HG02642 (cell line): ENCODE data around the gene RALGPS1.

Experiments
- ATAC-seq: cut with Tn5 transposase; IDR thresholded peaks from one replicate; pipeline ENCODE4 v1.9.1; 2021; ENCODE audit warnings: mild to moderate bottlenecking; ENCODE audit not compliant: unreplicated experiment, poor library complexity

RALGPS1 gene

DNA sequence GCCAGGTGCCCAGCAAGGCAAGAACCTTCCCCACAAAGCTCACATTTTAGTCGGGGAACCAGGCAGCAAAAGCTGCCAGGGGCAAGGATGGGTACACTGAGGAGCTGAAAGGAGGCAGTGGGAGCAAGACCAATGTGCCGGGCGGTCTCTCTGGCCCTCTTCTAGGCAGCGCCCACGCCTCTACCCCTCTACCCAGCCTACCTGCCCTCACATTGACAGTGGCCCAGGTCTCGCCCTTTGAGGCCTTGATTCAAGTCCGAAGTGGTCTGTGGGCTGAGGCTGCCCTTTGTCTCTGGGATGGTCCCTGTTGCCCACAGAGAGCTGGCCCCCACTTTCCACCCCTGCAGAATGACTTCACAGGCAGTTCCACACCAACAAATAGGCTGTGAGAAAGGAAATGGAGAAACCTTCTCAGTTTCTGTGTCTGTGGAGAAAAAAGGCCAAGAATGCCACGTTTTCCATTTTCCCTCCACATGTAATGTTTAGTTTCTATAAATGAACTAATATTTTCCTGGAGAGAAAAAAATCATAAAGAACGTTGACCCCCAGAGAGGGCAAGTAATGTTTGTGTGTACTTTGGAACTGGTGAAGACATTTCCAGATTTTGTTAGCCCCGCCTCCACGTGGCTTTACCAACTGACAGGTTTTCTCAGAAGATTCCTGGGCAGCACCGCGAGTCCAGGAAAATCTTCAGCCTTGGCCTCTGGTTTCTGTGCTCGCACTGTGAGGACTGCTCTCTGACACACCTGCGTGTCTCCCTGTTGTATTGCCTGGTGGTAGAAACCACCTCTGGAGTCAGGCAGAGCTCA is 265.3 kb downstream of the RALGPS1 start:
- ATAC-seq, result no peak

DNA sequence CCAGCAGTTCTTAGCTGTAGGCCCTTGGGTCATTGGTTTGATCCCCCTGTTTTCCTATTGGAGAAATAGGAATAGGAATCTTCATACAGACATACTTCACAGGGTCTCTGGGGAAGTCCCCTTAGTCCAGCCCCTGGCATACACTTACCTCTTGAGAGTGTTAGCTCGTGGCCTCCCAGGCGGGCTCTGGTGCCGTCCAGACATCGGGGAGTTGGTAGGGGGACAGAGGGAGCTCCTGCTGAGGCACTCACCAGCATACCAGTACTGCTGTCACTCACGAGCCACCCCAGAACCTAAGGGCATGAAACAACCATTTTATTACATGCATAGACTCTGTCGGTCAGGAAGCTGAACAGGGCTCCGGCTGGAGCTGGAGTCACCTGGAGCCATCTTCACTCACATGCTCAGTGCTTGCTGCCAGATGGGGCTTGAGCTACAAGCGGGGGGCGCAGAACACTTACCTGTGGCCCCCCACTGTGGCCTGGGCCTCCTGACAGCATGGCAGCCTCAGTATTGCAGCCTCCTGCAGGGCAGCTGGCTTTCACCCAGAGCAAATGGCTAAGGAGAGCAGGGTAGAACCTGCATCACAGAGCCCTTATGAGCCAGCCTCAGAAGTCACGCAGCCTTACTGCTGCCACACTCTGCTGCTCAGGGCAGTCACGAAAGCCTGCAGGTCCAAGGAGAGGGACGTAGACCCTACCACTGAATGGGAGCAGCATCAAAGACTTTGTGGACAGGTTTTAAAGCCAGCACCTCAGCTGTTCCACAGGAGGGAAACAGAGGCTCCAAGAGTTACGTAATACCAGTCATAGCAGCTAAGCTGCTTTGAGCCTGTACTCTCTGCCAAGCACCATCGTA is 266.1 kb downstream of the RALGPS1 start:
- no peak for ATAC-seq

- ATAC-seq, result no peak
These were observed 266.7 kb downstream of the RALGPS1 start for GRCh38 chr9:127181315-127181580.

GRCh38 chr9:127181595-127182190 is 267.1 kb downstream of the RALGPS1 start:
- no peak for ATAC-seq

GRCh38 chr9:127182901-127183746 is 268.5 kb downstream of the RALGPS1 start:
- ATAC-seq, result no peak

DNA sequence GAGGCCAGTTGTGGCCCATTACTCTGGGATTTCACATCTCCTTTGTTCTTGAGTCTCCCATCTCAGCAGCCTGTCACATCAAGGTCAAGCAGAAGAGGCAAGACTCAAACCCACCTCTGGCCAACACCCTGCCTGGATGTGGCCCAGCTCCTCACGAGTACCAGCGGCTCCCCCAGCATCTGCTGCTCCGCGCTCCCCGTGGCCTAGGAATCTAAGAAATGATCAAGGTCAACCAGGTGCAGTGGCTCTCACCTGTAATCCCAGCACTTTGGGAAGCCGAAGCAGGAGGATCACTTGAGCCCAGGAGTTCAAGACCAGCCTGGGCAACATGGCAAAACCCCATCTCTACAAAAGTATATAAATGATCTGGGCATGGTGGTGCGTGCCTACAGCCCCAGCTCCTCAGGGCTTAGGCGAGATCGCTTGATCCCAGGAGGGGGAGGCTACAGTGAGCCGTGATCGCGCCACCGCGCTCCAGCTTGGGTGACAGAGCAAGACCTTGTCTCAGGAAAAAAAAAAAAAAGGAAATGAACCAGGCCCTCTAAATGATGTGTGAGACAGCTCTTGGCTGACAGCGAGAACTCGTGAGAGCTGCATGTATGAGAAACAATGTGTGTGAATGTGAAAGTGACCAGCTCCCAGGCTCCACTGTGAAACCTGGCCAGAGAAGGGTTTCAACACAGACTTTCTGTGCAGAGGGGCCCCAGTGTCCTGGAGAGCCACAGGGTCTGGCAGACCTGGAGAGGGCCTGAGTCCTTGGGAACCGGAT is 269.4 kb downstream of the RALGPS1 start:
- no peak for ATAC-seq

GRCh38 chr9:127184641-127185040 is 270.1 kb downstream of the RALGPS1 start:
- ATAC-seq, result no peak

- no peak for ATAC-seq
These were observed 270.6 kb downstream of the RALGPS1 start for GRCh38 chr9:127185181-127185580.

DNA sequence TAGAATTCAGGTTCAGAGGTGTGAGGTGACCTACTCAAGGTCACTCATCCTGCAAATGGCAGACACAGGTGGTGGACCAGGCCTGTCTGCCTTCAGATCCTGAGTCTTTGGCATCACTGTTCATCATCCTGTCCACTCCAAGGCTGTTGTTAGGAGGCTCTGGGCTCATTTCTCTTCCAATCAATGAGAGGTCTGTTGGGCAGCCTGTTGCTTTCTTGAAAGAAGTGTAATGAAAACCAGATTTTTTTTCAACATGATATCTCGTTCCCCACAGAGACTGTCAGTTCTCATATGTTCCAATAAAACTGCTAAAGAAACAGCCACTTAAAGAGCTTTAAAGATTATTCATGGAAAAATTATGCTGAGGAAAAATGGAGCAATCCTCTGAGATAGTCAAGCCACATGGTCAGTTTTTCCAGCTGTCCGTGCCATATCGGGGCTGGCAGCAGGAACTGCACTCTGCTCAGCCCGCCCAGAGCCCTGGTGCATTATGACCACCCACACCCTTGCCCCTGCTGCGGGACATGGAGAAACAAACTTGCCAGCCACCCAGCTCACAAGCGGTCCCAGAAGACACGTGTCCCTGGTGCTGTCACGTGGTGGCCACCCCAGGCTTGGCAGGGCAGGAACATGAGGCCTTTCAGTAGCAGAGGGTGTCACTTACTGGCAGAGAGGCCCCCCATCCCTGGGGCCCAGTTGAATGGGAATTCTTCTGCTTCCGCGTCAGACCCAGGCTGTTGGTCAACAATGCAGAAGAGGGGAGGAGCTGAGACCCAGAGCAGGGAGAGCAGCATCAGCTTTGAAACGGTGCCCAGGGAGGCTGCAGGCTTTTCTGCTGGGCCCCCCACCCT is 271.6 kb downstream of the RALGPS1 start:
- no peak for ATAC-seq

- ATAC-seq, result no peak
These were observed 272.2 kb downstream of the RALGPS1 start for GRCh38 chr9:127186806-127187205.

DNA sequence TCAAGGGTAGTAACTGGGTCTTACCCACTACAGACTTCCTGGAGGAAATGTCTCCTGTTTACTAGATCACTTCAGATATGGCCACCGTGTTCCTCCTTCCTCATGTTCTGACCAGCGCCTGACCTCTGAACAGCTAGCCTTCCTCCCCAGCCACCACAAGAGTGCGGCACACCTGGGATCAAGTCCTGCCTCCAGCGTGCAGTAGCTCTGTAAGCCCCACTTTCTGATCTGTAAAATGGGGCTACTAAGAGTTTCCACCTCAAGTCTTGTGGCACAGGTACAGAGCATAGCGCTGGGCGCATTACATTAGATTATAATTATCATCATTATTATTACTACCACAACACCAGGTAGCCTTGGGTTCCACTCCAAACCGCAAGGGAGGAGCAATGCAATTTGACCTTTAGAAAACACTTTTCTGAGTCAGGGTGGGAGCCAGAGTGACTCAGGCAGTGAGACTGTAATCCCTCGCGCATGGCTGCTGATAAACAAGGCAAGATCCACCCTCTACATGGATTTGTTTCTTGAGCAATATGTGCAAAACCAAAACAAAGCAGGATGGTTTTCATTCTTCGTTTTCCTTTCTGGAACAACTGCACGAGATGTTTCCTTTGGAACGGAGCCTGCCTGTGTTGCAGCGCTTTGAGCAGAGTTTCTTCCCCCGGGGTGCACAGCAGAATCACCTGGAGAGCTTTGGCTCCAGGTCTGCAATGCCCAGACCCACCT is 272.8 kb downstream of the RALGPS1 start:
- ATAC-seq, result no peak

- no peak for ATAC-seq
These were observed 273.8 kb downstream of the RALGPS1 start for GRCh38 chr9:127188396-127188795.

- ATAC-seq, result no peak
These were observed 275.0 kb downstream of the RALGPS1 start for GRCh38 chr9:127189628-127190027.

GRCh38 chr9:127192744-127193143 is 278.2 kb downstream of the RALGPS1 start:
- ATAC-seq, result no peak

DNA sequence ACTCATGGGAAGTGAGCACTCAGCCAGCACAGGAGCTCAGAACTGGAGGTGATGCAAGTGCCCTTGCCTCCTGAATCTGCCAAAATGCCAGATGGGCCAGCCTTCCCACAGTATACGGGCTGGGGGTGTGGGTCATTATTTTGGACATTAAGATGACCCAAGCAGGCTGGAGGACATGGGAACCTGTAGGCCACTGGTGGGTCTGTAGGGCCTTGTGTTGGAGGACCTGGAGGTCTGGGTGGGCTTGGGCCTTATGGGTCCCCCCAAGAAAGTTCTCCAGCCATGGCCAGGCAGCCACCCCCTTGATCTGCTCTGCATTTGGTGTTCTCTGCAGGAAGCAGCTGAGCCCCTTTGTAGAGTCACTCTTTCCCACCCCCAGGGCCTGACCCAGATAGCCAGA is 278.9 kb downstream of the RALGPS1 start:
- no peak for ATAC-seq

- ATAC-seq, result no peak
These were observed 280.5 kb downstream of the RALGPS1 start for GRCh38 chr9:127194881-127195713.
